GM12874 (cell line): ENCODE measurements around the gene ANTXR2.

Experiments
- TF ChIP-seq, protein P1 (sequence below): IDR thresholded peaks from 2 replicates; pipeline ENCODE4 v1.5.1; 2011; ENCODE audit warnings: low read depth, mild to moderate bottlenecking, control low read depth, low read length, moderate library complexity; ENCODE audit not compliant: insufficient read depth

The ANTXR2 gene

DNA sequence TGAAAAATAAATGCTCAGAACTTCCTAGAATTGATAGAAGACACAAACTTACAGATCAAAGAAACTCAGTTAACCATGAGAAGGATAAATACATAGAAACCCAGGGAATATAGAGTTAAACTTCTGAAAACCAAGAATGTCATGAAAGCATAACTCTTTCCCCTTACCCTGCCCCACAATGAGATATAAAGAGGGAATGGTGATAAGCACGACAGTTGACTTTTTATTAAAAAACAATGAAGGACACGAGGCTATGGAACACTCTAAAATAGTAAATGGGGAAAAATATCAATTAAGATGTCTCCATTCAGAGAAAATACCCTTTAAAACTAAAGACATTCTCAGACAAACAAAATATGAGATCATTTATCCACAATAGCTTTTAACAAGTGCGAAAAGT is 154.7 kb downstream of the ANTXR2 start:
- TF ChIP-seq, protein P1, sequence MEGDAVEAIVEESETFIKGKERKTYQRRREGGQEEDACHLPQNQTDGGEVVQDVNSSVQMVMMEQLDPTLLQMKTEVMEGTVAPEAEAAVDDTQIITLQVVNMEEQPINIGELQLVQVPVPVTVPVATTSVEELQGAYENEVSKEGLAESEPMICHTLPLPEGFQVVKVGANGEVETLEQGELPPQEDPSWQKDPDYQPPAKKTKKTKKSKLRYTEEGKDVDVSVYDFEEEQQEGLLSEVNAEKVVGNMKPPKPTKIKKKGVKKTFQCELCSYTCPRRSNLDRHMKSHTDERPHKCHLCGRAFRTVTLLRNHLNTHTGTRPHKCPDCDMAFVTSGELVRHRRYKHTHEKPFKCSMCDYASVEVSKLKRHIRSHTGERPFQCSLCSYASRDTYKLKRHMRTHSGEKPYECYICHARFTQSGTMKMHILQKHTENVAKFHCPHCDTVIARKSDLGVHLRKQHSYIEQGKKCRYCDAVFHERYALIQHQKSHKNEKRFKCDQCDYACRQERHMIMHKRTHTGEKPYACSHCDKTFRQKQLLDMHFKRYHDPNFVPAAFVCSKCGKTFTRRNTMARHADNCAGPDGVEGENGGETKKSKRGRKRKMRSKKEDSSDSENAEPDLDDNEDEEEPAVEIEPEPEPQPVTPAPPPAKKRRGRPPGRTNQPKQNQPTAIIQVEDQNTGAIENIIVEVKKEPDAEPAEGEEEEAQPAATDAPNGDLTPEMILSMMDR, result no peak

DNA sequence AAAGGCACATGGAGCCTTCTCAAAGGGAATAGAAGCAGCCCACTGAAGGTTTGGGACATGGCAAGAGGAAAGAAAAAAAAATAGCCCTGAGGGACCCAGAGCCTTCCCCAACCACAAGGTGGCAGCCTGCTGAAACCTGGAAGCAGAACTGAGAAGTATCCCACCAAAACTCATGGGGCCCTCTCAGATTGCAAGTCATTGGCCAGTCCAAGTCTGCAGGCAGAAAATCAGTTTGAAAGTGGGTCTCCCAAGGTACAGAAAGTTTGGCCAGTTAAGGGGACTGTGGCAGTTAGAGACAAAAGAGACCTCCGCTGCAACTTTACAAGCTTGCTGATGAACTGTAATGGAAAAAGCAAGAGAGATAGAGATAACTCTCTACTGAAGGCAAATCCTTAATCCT is 155.8 kb downstream of the ANTXR2 start:
- TF ChIP-seq, protein P1, result peak; percentile 76

DNA sequence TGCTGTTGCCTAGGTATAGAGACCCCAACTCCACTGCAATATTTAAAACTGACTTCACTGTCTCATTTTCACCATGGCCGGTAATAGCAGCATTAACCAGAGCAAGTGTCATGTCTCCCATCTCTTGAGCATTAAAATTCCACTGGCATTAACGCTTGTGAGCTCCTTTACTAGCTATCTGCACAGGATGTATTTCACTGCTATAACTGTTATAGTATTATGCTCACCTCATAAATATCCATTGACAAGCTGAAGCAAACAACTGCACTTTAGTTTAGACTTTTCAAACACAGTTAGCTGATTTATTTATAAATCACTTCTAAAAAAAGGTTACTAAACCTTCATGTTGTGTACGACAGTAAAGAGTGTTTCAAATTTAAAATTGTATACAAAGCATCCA is 157.8 kb downstream of the ANTXR2 start:
- TF ChIP-seq, protein P1, result no peak

DNA sequence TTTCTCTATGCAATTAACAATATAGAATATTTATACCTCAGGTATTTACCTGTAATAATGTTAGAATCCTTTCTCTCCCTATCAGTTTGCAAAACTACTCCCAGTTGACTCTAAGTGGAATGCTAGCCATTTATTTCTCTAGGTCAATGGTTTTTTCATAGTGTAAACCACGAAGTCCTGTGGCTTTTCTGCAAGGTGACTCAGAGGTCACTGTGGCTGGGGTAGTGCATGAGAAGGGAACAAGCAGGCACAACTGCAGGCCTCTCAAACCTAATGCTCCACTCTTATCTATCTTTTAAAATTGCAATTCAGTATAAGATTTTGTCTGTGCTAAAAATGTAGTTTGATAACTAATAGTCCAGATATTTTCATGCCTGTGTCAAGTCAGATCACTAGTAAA is 159.4 kb downstream of the ANTXR2 start:
- TF ChIP-seq, protein P1, result no peak

DNA sequence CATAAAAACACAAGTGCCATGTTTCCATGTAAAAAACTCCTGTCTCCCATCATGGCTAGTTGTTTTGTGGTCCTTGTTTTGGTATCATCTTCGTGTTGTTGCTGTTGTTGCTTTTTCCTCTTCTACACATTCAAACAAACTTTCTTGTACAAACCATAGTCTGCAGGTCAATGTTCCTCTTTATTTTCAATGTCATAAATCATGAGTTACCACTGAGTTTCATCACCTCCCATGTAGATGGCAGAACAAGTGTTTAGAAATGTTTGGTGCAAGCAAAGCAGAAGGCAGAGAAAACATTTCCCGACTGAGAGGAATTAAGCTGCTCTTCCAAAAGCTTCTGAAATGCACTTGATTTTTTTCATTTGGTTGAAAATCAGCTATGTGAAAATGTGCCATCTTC is 166.0 kb downstream of the ANTXR2 start:
- TF ChIP-seq, protein P1, result no peak

DNA sequence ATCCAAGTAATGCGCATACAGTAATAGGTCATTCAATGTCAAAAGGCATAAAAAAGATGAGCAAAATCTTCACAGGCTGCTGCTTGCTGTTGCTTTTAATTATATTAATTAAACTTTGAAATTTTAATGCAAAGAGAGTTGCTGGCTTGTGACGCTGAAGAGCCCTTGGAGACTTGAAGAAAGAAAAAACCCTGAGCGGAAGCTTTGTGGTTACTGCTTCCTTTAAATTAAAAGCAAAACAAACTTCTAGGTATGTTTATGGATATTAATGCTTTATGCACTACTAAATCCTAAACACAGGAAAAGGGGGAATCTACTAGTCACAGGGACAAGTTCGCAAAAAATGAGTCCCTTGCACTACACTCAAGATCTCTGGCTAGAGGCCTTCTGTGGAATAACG is 166.7 kb downstream of the ANTXR2 start:
- TF ChIP-seq, protein P1, result no peak

DNA sequence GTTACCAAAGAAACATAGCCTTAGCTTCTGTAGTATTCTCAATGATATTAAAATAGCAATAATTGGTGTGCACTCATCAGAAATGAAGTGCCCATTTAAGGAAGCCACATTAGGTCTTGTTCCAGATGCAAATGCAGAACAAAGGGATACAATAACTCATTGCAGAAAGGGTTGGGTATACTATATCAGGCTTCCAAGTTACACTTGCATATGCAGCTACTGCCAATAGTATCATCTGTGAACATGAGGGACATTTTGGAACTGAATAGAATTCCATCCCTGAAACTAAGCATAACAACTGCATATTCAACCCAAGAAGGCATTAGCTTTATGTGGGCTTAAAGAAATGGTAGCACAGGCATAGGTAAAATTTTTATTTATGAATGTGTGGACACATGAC is 167.8 kb downstream of the ANTXR2 start:
- TF ChIP-seq, protein P1, result no peak

DNA sequence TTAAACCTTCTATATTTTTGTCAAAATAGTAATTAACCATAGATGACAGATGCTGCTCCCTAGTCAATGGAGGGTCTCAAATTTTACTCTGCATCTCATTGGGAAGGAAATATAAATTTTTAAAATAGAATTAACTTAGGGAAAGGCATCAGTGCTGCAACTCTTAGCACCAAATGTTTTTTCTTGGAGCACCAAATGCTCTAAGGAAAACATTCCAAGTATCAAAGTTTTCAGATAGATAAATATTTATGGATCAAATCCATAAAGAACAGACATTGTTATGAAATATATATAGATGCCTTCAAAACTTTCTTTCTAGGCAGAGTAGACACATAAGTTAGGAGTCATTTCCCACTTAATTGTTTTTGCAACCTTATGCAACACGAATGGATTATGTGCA is 168.7 kb downstream of the ANTXR2 start:
- TF ChIP-seq, protein P1, result no peak
